NT2/D1 (cell line): ENCODE measurements around the gene ANKRD31.
"Not testable (repeated sequence)": the region's sequence is repeated elsewhere in the genome, so short reads cannot be mapped to it uniquely, and the experiment has no call there.

Source experiments
- DNase-seq: peaks from one replicate; pipeline ENCODE4 v3.0.0-alpha.2; 2011; ENCODE audit warnings: low read depth, low spot score
- H3K27me3 ChIP-seq: 2 replicates; pipeline ENCODE4 v1.6.0; 2011; ENCODE audit warnings: mild to moderate bottlenecking; ENCODE audit not compliant: insufficient read length, insufficient read depth
- H3K36me3 ChIP-seq: 2 replicates; pipeline ENCODE4 v1.6.1; 2011; ENCODE audit warnings: mild to moderate bottlenecking, low read length, mixed read lengths; ENCODE audit not compliant: insufficient read depth, insufficient read length
- H3K4me1 ChIP-seq: 2 replicates; pipeline ENCODE4 v1.5.1; 2011; ENCODE audit not compliant: insufficient read depth, insufficient read length
- H3K4me3 ChIP-seq: 2 replicates; pipeline ENCODE4 v1.5.1; 2011; ENCODE audit warnings: low read depth; ENCODE audit not compliant: insufficient read length
- H3K9ac ChIP-seq: 2 replicates; pipeline ENCODE4 v1.6.0; 2011; ENCODE audit warnings: low read depth; ENCODE audit not compliant: insufficient read length
- H3K9me3 ChIP-seq: 2 replicates; pipeline ENCODE4 v1.5.1; 2011; ENCODE audit warnings: mild to moderate bottlenecking, low read length; ENCODE audit not compliant: insufficient read depth
- SUZ12 ChIP-seq: IDR thresholded peaks from 2 replicates; pipeline ENCODE4 v1.6.1; 2011; ENCODE audit not compliant: insufficient read length, insufficient read depth; ENCODE audit errors: extremely low read depth
- YY1 ChIP-seq: IDR thresholded peaks from 2 replicates; pipeline ENCODE4 v1.6.1; 2011; ENCODE audit not compliant: insufficient read length, insufficient read depth
- ZNF274 ChIP-seq: IDR thresholded peaks from 2 replicates; pipeline ENCODE4 v1.6.1; 2011; ENCODE audit warnings: mild to moderate bottlenecking, low read depth, low read length

ANKRD31 gene

GRCh38 chr5:75140277-75140676, 96.4 kb downstream of the ANKRD31 start:
- H3K9ac ChIP-seq: no peak overlapping the region
- H3K4me1 ChIP-seq: no peaks in the 10 kb centered on the region
- no peaks in the 10 kb centered on the region for H3K9me3 ChIP-seq
- DNase-seq: no peak
- no peak for TF ChIP-seq YY1
- no peak for TF ChIP-seq ZNF274
- no peak for TF ChIP-seq SUZ12
- H3K36me3 ChIP-seq: no peaks in the 10 kb centered on the region
- H3K4me3 ChIP-seq: no peak overlapping the region
- H3K27me3 ChIP-seq: no peaks in the 10 kb centered on the region

GRCh38 chr5:75138689-75139088, 98.0 kb downstream of the ANKRD31 start:
- no peaks in the 10 kb centered on the region for H3K4me1 ChIP-seq
- H3K4me3 ChIP-seq: no peak overlapping the region
- no peak overlapping the region for H3K9ac ChIP-seq
- H3K36me3 ChIP-seq: no peaks in the 10 kb centered on the region
- TF ChIP-seq ZNF274 (no peak), YY1 (no peak), SUZ12 (no peak)
- DNase-seq: no peak
- H3K9me3 ChIP-seq: no peaks in the 10 kb centered on the region
- no peaks in the 10 kb centered on the region for H3K27me3 ChIP-seq

GRCh38 chr5:75130818-75131349, 105.8 kb downstream of the ANKRD31 start:
- Histone ChIP-seq H3K4me3 (no peak overlapping the region), H3K4me1 (no peaks in the 10 kb centered on the region), H3K36me3 (no peaks in the 10 kb centered on the region), H3K27me3 (no peaks in the 10 kb centered on the region), H3K9me3 (peaks cover 15% of the 10 kb centered on the region; the same call in 1 of the 2 replicates), H3K9ac (no peak overlapping the region)
- no peak for DNase-seq
- TF ChIP-seq SUZ12: no peak
- no peak for TF ChIP-seq YY1
- TF ChIP-seq ZNF274: no peak

- no peaks in the 10 kb centered on the region for H3K27me3 ChIP-seq
- no peak for DNase-seq
- no peak overlapping the region for H3K9ac ChIP-seq
- TF ChIP-seq ZNF274: no peak
- TF ChIP-seq SUZ12: no peak
- no peak for TF ChIP-seq YY1
- H3K9me3 ChIP-seq: no peaks in the 10 kb centered on the region
- H3K36me3 ChIP-seq: no peaks in the 10 kb centered on the region
- H3K4me3 ChIP-seq: no peak overlapping the region
- no peaks in the 10 kb centered on the region for H3K4me1 ChIP-seq
These were observed 119.8 kb downstream of the ANKRD31 start for GRCh38 chr5:75116856-75117255.

- not testable (repeated sequence) for H3K36me3 ChIP-seq, H3K4me3 ChIP-seq, H3K9ac ChIP-seq, DNase-seq, H3K4me1 ChIP-seq, H3K27me3 ChIP-seq, H3K9me3 ChIP-seq
These were observed 122.4 kb downstream of the ANKRD31 start for GRCh38 chr5:75114311-75114710.

GRCh38 chr5:75113354-75114113, 123.1 kb downstream of the ANKRD31 start:
- Histone ChIP-seq H3K36me3 (no peaks in the 10 kb centered on the region), H3K9ac (no peak overlapping the region), H3K4me1 (no peaks in the 10 kb centered on the region), H3K9me3 (no peaks in the 10 kb centered on the region), H3K4me3 (no peak overlapping the region), H3K27me3 (no peaks in the 10 kb centered on the region)
- DNase-seq: no peak
- TF ChIP-seq YY1 (no peak), ZNF274 (no peak)

- Histone ChIP-seq H3K4me1 (no peaks in the 10 kb centered on the region), H3K4me3 (no peak overlapping the region), H3K36me3 (no peaks in the 10 kb centered on the region), H3K9me3 (no peaks in the 10 kb centered on the region), H3K27me3 (no peaks in the 10 kb centered on the region), H3K9ac (no peak overlapping the region)
- no peak for DNase-seq
- no peak for TF ChIP-seq YY1
- no peak for TF ChIP-seq SUZ12
- TF ChIP-seq ZNF274: no peak
These were observed 127.6 kb downstream of the ANKRD31 start for GRCh38 chr5:75108931-75109596.
